ENCODE measurements around the gene OSBP2.

DNA sequence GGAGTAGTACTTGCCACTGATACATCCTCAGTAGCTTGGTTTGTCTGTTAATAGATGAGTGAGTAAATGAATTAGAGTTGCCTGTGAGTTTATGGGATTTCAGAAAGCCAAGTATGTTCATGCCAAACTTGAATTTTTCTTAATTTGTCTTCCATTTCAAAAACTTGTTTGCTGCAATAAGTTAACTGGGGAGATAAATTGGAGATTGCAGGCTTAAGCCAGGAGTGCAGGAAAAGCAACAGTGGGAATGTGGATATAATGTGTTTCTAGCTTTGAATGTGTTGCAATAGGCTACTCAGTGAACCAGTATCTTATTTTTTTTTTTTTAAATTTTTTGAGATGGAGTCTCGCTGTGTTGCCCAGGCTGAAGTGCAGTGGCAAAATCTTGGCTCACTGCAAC is 8.2 kb downstream of the OSBP2 start:
- TF ChIP-seq ZFP3 (CRISPR knock-in tag; IDR thresholded peaks at IDR 0.05) (no peak), TOX (CRISPR knock-in tag; IDR thresholded peaks at IDR 0.05; ENCODE audit: borderline replicate concordance) (no peak), ARNTL (CRISPR knock-in tag; IDR thresholded peaks at IDR 0.05; ENCODE audit: borderline replicate concordance, low read depth) (no peak), PPARA (CRISPR knock-in tag; IDR thresholded peaks at IDR 0.05; ENCODE audit: borderline replicate concordance) (no peak)

All from SK-N-SH treated with all-trans-retinoic acid at 6 μM for 48 hours (cell line).